HG02970 (cell line): ENCODE data around the gene WDR55.
"Not testable (repeated sequence)": the region's sequence is repeated elsewhere in the genome, so short reads cannot be mapped to it uniquely, and the experiment has no call there.

Experiments
- ATAC-seq: cut with Tn5 transposase; IDR thresholded peaks from one replicate; pipeline ENCODE4 v1.9.1; 2021; ENCODE audit warnings: mild to moderate bottlenecking, moderate library complexity, moderate number of reproducible peaks; ENCODE audit not compliant: unreplicated experiment, low FRiP score

Gene WDR55

GRCh38 chr5:140664359-140665119 lies at the start of gene WDR55:
WDR55 (plus strand) TSS chr5:140664904; CDS start chr5:140664913, 9 bp downstream.
- peak; percentile 94 for ATAC-seq

- no peak for ATAC-seq
Observed at GRCh38 chr5:140622301-140622700, 42.4 kb upstream of the WDR55 start.

GRCh38 chr5:140623061-140623460 lies 41.6 kb upstream of the WDR55 start:
- not testable (repeated sequence) for ATAC-seq

GRCh38 chr5:140624886-140625285 lies 39.8 kb upstream of the WDR55 start:
- not testable (repeated sequence) for ATAC-seq

GRCh38 chr5:140627972-140628371 lies 36.7 kb upstream of the WDR55 start:
- ATAC-seq, result no peak

GRCh38 chr5:140628711-140629110 lies 36.0 kb upstream of the WDR55 start:
- no peak for ATAC-seq

GRCh38 chr5:140630292-140631035 lies 34.2 kb upstream of the WDR55 start:
- no peak for ATAC-seq

- ATAC-seq, result no peak
Observed at GRCh38 chr5:140631036-140631417, 33.7 kb upstream of the WDR55 start.

- ATAC-seq, result no peak
Observed at GRCh38 chr5:140631831-140632365, 32.8 kb upstream of the WDR55 start.

GRCh38 chr5:140632366-140633020 lies 32.2 kb upstream of the WDR55 start:
- ATAC-seq, result no peak

- no peak for ATAC-seq
Observed at GRCh38 chr5:140633021-140633471, 31.7 kb upstream of the WDR55 start, which contains the start of gene CD14. CD14 (minus strand) TSS chr5:140633175; CDS start chr5:140633071, 104 bp downstream.

- no peak for ATAC-seq
Observed at GRCh38 chr5:140633501-140633900, 31.2 kb upstream of the WDR55 start.

- ATAC-seq, result no peak
Observed at GRCh38 chr5:140634103-140634502, 30.6 kb upstream of the WDR55 start.

- ATAC-seq, result no peak
Observed at GRCh38 chr5:140635291-140636257, 29.1 kb upstream of the WDR55 start.

GRCh38 chr5:140637371-140638100 lies 27.2 kb upstream of the WDR55 start:
- no peak for ATAC-seq

- not testable (repeated sequence) for ATAC-seq
Observed at GRCh38 chr5:140638898-140639147, 25.9 kb upstream of the WDR55 start.

GRCh38 chr5:140639148-140639981 lies 25.3 kb upstream of the WDR55 start, which contains the start of gene TMCO6:
TMCO6 (plus strand) TSS chr5:140639451; CDS start chr5:140639528, 77 bp downstream.
- peak; percentile 91 for ATAC-seq

GRCh38 chr5:140641716-140642115 lies 23.0 kb upstream of the WDR55 start:
- ATAC-seq, result no peak
